Left cardiac atrium (tissue), 4 donors: Measurements from ENCODE around the gene ZNF664. TPM values are rescaled to one million over a fixed set of nuclear protein-coding genes. Genes with fewer than 3 reads are reported as not detected.
A peak's percentile ranks its signal among the peaks of the same experiment; 100 is the strongest.

Experiments used
- ATAC-seq, 2 donors: fragments of 200-7000 bp; cut with Tn5 transposase; one replicate each; pipeline ENCODE4 v1.9.1; 2020; ENCODE audit warnings: mild to moderate bottlenecking in 2 of 2, moderate library complexity in 2 of 2
- DNase-seq: peaks from one replicate; pipeline ENCODE4 v3.0.0-alpha.2; 2020
- intact Hi-C, 2 donors: fragments of 100-400 bp; cut with DNase I; formaldehyde crosslinking; loops; one replicate each; pipeline versions ENCODE4 v1.14.1 to v1.15.1; 2022 to 2023
- total RNA-seq, 2 donors: library from RNA; stranded (reverse); fragmentation: NEBNext Ultra II Directional; extraction: Animal tissue kit (Norgen Biotek cat#: 25700); gene quantifications; one replicate each; pipeline ENCODE4 v1.2.1, GENCODE V29; 2021
- donor health status: DM: no; HTN: yes; CAD: no.
- donor health status: DM: no; HTN: yes; CAD: no; lungs with severe emphysema.
- donor health status: DM: yes; HTN: yes; CAD: no.
- donor health status: Dilated cardiomyopathy.

The ZNF664 gene
- total RNA-seq, 2 donors from 2014 or later, result 67.6 to 75.8 TPM

- ATAC-seq, result peak in 1 of 2 donors; percentile 26
- no peak for DNase-seq
- intact Hi-C loops, result no loop called here
These were observed 26.0 kb downstream of the ZNF664 start for GRCh38 chr12:123998991-123999359.

GRCh38 chr12:124000111-124000510 is 27.1 kb downstream of the ZNF664 start:
- intact Hi-C loops, result no loop called here
- no peak for DNase-seq
- no peak for ATAC-seq

GRCh38 chr12:124001343-124001742 is 28.3 kb downstream of the ZNF664 start:
- DNase-seq (no peak), ATAC-seq (no peak)
- intact Hi-C loops, result no loop called here

GRCh38 chr12:124002021-124002644 is 29.1 kb downstream of the ZNF664 start:
- no peak for DNase-seq
- ATAC-seq, result peak in 1 of 2 donors; percentile 36
- intact Hi-C loops, result no loop called here

GRCh38 chr12:124002654-124003053 is 29.6 kb downstream of the ZNF664 start:
- ATAC-seq (no peak), DNase-seq (no peak)
- intact Hi-C loops, result no loop called here

GRCh38 chr12:124004233-124004875 is 31.3 kb downstream of the ZNF664 start:
- no peak for ATAC-seq
- intact Hi-C loops, result no loop called here

GRCh38 chr12:124006085-124006845 is 33.2 kb downstream of the ZNF664 start:
- no peak for DNase-seq
- intact Hi-C loops, result no loop called here

More at GRCh38 chr12:124004233-124004875, 31.3 kb downstream of the ZNF664 start:
- DNase-seq, result no peak

GRCh38 chr12:124006846-124007713 is 34.1 kb downstream of the ZNF664 start:
- ATAC-seq, result no peak
- no peak for DNase-seq
- intact Hi-C loops, result no loop called here

More at GRCh38 chr12:124006085-124006845, 33.2 kb downstream of the ZNF664 start:
- ATAC-seq, result no peak

- DNase-seq, result no peak
- intact Hi-C loops, result no loop called here
- ATAC-seq, result no peak
These were observed 35.0 kb downstream of the ZNF664 start for GRCh38 chr12:124007826-124008570.

- no peak for DNase-seq
- intact Hi-C loops, result no loop called here
- peak in 1 of 2 donors; percentile 36 for ATAC-seq
These were observed 35.6 kb downstream of the ZNF664 start for GRCh38 chr12:124008595-124008994.

GRCh38 chr12:124009781-124010180 is 36.8 kb downstream of the ZNF664 start:
- ATAC-seq, result no peak
- no peak for DNase-seq
- intact Hi-C loops, result no loop called here

- DNase-seq, result no peak
- ATAC-seq, result no peak
- intact Hi-C loops, result no loop called here
These were observed 37.7 kb downstream of the ZNF664 start for GRCh38 chr12:124010687-124011086.

- intact Hi-C loops, result no loop called here
- DNase-seq (no peak), ATAC-seq (no peak)
These were observed 38.6 kb downstream of the ZNF664 start for GRCh38 chr12:124011435-124012115.

GRCh38 chr12:124013073-124013472 is 40.1 kb downstream of the ZNF664 start:
- intact Hi-C loops, result no loop called here
- no peak for DNase-seq
- no peak for ATAC-seq

GRCh38 chr12:124015494-124016461 is 42.8 kb downstream of the ZNF664 start:
- intact Hi-C loops, result no loop called here
- ATAC-seq (peak; percentile 20 to 38), DNase-seq (no peak)

- no peak for DNase-seq
- ATAC-seq, result no peak
- intact Hi-C loops, result no loop called here
These were observed 44.0 kb downstream of the ZNF664 start for GRCh38 chr12:124017064-124017463.

GRCh38 chr12:124018539-124018938 is 45.5 kb downstream of the ZNF664 start:
- intact Hi-C loops, result no loop called here
- DNase-seq (no peak), ATAC-seq (peak in 1 of 2 donors; percentile 67)
